ENCODE results near the gene HGS.
A peak's percentile ranks its signal among the peaks of the same experiment; 100 is the strongest.

The HGS gene

DNA sequence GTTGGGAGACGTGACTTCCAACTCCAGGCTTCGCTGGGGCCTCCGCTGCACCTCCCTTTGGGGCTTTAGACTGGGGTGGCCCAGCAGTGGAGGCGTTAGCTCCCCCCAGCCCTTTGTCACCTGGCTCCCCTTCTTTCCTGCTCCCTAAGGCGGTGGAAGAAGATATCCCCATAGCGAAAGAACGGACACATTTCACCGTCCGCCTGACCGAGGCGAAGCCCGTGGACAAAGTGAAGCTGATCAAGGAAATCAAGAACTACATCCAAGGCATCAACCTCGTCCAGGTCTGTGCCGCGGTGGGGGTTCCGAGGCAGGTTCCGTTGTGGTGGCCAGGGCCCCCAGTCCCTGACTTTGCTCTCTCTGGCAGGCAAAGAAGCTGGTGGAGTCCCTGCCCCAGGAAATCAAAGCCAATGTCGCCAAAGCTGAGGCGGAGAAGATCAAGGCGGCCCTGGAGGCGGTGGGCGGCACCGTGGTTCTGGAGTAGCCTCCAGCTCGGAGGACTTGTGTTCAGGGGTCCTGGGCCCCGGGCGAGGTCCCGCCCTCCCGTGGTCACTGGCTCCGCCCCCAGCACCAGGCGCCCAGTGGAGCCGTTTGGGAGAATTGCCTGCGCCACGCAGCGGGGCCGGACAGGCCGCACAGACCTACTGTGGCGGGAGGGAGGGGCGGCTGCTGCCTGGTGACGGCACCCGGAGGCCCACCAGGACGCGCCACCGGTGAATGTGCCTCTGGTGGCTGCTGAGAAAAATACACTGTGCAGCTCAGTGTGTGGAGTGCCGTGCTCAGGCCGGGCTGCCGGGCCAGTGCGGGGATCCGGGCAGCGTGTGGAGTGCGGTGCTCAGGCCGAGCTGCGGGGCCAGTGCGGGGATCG is 23.2 kb downstream of the HGS start:
- in situ Hi-C loops (cut with HindIII; ENCODE audit: low pct_unique_long_range_greater_than_20kb, low sequenced_read_pairs): no loop called here
- DNase-seq (ENCODE audit: low read depth in 1 of 2, low spot score in 1 of 2): no peak
- no peak for TF ChIP-seq JUND (IDR thresholded peaks at IDR 0.05; ENCODE audit: low read depth)

DNA sequence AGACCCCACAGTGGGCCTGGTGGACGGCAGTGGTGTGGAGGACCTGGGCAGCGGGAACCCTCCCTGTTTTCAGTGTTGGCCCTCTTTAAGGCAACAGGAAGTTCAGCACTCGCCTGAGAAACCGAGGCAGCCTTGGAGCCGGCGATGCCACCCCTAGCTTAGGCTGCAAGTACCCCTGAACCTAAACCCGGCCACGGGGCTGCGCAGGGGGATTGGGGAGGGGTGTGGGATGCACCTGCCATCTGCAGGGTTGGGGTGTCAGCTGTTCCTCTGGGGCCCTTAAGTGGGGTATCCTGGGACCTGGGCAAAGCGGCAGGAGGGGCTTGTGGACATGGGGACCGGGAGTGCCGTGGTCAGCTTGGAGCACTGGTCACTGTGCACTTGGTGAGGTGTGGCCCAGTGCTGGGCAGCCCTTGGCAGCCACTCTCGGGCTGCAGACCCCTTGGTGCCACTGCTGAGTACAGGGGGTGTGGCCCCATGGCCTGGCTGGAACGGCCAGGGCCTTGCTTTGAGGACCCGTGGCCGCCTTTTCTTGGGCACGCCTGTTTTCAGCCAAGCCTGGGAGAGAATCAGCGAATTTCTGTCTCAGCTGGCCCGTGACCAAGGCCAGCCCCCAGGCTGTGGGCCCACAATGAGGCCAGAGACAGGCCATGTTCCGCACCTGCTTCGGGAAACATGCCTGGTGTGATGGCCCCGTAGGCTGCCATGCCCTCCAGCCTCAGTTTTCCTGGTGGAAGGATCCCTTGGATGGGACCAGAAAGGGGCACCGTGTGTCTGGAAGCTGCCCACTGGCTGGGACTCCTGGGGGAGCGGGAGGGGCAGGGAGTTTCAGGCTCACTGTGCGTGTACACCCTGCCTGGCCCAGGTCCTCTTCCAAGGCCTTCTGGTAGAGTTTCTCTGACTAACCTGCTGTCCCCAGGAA is 24.2 kb downstream of the HGS start:
- in situ Hi-C loops (cut with HindIII; ENCODE audit: low pct_unique_long_range_greater_than_20kb, low sequenced_read_pairs): no loop called here
- no peak for DNase-seq (ENCODE audit: low read depth in 1 of 2, low spot score in 1 of 2)
- no peak for TF ChIP-seq JUND (IDR thresholded peaks at IDR 0.05; ENCODE audit: low read depth)

DNA sequence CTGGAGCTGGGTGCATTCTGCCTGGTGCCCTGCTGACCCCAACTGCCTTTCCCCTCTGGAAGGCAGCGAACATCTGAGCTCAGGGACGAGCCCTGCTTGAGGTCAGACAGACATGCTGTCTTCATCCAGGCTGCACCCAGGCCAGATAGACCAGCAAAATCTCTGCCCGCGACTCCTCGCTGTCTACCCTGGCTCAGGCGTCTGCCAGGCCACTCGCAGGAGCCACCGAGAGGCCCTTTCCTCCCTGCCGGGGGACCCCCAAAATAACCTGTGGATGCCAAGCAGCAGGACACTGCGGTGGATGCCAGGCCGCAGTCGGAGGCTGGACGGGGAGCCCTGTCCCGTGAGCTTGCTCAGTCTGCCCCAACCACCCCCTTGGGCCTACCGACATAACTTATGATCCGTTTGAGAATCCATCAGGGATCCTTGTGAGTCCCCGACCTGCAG is 25.0 kb downstream of the HGS start:
- in situ Hi-C loops (cut with HindIII; ENCODE audit: low pct_unique_long_range_greater_than_20kb, low sequenced_read_pairs): no loop called here
- no peak for DNase-seq (ENCODE audit: low read depth in 1 of 2, low spot score in 1 of 2)
- TF ChIP-seq JUND (IDR thresholded peaks at IDR 0.05; ENCODE audit: low read depth): no peak

DNA sequence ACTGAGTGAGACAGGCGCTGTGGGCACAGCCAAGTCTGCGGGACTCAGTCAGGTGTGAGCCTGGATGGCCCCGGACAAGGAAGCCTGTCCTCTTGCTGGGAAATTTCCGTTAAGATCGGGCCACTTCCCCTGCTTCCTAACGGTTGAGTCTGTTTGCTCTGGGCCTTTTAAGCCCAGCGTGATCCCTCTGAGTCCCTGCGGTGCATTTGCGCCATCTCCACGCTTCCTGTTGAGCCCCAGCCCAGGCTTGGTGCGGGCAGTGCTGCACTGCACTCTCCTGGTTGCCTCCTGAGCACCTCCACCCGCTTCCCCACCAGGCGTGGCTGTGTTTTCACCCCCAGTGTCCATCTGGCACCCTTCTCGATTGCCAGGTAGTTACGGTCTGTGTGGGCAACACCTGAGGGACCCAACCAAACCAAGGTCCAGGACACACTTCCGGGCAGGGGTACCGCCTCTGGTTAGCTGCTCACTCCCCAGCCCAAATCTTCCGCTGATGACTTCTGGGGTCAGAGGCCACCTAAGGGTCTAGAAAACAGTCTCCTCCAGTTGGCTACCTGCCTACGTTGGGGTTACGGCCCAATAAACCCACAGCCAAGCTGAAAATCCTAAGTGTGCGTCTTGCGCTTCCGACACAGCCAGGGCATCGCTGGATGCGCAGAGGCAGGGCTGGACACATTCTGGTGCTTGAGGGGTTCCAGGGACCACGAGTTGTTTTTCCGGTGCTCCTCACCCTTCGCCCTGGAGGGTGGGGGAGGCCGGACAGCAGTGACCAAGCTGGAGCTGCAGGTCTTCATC is 26.9 kb downstream of the HGS start:
- no peak for DNase-seq (ENCODE audit: low read depth in 1 of 2, low spot score in 1 of 2)
- in situ Hi-C loops (cut with HindIII; ENCODE audit: low pct_unique_long_range_greater_than_20kb, low sequenced_read_pairs): no loop called here
- TF ChIP-seq JUND (IDR thresholded peaks at IDR 0.05; ENCODE audit: low read depth): no peak

DNA sequence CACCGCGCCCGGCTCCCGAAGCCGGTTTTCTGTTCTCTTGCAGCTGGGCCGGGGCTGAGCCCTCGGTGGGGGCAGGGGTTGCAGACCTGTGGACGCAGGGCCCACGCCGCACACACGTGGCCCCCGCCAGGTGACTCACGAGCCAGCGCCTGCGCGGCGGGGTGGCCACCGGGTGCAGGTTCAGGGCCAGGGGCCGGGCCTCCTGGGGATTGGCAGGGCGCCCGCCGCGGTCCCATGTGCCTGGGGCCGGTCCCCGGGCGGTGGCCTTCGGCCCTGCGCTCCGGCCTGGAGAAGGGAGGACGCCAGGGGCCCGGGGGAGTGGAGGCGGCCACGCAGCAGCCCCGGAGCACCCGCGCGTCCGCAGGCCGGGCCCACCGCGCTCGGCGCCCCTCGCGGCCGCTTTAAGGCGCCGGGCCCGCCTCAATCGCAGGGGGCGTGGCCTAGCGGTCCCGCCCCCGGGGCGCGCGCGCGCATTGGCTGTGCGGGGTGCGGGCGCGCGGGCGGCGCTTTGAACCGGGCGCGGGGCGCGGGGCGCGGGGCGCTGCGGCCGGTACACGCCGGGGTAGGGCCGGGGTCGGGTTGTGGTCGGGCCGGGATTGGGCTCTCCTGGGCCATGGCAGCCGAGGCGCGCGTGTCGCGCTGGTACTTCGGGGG is 28.1 kb downstream of the HGS start, which contains the start of gene SLC25A10:
TSS of gene SLC25A10 (plus strand) at position 471 of the 654 bp plus-strand sequence. CDS start at position 614, 143 bp downstream.
- DNase-seq (ENCODE audit: low read depth in 1 of 2, low spot score in 1 of 2): peak; percentile 95 to 96
- in situ Hi-C loops (cut with HindIII; ENCODE audit: low pct_unique_long_range_greater_than_20kb, low sequenced_read_pairs): no loop called here
- no peak; the same call in 1 of the 2 replicates for TF ChIP-seq JUND (IDR thresholded peaks at IDR 0.05; ENCODE audit: low read depth)

DNA sequence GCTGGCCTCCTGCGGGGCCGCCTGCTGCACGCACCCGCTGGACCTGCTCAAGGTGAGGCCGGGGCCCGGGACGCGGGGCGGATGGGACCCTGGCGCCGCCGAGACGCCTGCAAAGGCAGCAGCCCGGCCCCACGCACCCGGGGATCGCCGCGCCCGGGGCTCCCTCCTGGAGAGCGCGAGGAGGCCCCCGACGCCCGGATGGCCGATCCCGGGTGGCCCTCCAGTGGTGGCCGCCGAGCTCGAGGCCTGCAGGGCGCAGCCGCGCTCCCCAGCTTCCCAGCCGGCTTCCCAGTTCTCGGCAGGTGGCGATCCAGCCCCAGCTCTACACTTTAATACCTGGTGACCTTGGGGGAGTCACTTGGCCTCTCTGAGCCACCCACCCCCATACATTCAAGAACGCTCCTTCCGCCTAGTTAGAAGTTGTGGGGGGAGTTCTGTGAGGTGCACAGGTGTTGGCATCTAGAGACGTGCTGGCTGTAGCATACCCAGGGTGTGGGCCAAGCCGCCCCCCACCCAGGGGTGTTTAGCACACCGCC is 28.7 kb downstream of the HGS start:
- no peak for TF ChIP-seq JUND (IDR thresholded peaks at IDR 0.05; ENCODE audit: low read depth)
- in situ Hi-C loops (cut with HindIII; ENCODE audit: low pct_unique_long_range_greater_than_20kb, low sequenced_read_pairs): no loop called here
- peak; percentile 66 to 69 for DNase-seq (ENCODE audit: low read depth in 1 of 2, low spot score in 1 of 2)

DNA sequence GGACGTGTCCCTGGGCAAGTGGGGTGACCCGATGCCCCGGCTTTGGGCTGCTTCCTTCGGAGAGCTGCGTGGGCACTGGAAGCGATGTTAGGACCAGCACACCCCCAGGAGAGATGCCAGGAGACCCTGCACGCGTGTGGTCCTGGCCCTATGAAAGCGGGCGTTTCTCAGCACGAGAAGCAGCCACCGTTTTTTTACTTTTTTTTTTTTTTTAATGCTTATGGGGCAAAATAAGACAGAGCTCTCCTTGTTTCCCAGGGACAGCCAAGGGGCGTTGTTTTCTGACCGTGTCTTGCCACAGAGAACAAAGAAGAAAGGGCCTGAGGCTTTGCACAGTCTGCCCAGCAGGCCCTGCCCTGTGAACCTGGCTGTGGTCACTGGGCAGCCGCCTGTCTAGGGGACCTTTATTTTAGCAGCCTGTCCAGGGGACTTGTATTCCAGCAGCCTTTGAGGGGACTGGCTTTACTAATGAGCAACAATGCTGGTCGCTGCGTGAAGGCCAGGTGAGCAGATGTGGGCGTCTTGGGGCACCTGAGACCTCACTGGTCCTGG is 29.3 kb downstream of the HGS start:
- in situ Hi-C loops (cut with HindIII; ENCODE audit: low pct_unique_long_range_greater_than_20kb, low sequenced_read_pairs): no loop called here
- no peak for TF ChIP-seq JUND (IDR thresholded peaks at IDR 0.05; ENCODE audit: low read depth)
- DNase-seq (ENCODE audit: low read depth in 1 of 2, low spot score in 1 of 2): peak in 1 of 2 experiments; percentile 46

DNA sequence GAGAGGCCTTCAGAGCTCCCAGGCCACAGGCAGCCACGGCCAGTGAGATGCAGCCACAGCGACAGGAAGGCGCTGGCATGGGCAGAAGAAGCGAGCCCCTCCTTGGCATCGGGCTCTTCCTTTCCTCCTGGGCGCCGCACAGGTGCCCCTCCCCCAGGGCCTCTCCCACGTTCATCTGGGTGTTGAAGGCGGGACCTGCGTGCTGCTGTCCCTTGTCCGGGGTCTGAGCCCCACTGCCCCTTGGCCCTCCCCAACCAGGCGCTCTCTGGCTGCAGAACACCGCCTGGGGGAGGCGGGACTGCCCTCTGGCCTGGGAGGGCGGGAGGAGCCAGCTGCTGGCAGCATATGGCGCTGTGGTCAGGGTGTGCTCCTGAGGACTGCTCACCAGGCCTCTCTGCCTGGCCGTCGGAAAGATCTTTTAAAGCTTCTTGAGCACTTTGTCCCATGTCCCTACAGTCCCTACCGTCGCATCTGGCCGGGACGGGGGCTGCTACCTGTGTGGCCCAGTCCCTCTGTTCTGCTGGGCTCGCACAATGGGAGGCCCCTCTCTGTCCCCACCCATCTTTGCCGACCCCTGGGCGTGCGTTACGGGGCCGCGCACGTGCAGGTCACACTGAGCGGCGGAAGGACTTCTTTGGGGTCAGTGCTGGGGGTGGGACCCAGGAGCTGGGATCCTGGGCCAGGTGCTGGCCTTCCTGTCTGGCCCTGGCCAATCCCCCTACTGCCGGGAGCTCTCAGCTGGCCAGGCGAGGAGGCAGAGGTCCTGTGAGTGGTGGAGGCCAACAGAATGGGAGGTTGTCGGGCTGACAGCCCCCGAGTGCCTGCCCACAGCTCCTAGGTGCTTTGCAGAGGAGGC is 30.0 kb downstream of the HGS start:
- in situ Hi-C loops (cut with HindIII; ENCODE audit: low pct_unique_long_range_greater_than_20kb, low sequenced_read_pairs): no loop called here
- DNase-seq (ENCODE audit: low read depth in 1 of 2, low spot score in 1 of 2): peak; percentile 55 to 56
- TF ChIP-seq JUND (IDR thresholded peaks at IDR 0.05; ENCODE audit: low read depth): no peak

DNA sequence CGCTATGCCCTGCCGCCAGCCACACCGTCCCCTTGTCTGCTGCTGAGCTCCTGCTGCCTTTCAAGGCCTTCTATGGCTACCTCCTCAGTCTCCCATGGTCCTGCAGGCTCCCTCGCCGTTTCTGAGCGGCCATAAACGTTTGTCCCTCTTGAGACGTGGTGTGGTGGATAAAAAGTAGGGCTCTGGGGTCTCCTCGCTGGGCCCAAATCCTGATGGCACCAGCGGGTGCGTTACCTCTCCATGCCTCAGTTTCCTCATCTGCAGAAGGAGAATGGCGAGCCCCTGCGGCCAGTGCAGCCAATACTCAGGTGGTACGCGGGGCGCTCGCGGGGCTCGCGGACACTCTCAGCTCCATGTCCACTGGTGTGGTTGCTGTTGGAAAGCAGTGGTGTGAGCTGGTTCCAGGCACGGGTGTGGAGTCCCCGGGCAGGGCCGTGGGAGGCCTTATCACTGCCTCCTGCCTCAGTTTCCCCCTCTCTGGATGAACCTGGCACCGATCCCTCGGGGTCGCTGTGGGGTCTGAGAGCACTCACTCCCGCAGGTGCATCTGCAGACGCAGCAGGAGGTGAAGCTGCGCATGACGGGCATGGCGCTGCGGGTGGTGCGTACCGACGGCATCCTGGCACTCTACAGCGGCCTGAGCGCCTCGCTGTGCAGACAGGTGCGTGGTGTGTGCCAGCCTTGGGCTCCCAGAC is 30.7 kb downstream of the HGS start:
- in situ Hi-C loops (cut with HindIII; ENCODE audit: low pct_unique_long_range_greater_than_20kb, low sequenced_read_pairs): no loop called here
- no peak for TF ChIP-seq JUND (IDR thresholded peaks at IDR 0.05; ENCODE audit: low read depth)
- no peak for DNase-seq (ENCODE audit: low read depth in 1 of 2, low spot score in 1 of 2)
